HCT116 (cell line): ENCODE data around the gene HMGXB4.

Source experiments
- EZH2 ChIP-seq: fragments of 200-600 bp; sonication (generic); IDR thresholded peaks from 2 replicates; pipeline ENCODE4 v1.6.1; 2017; ENCODE audit warnings: antibody characterized with exemption, mixed run types
- FOSL1 ChIP-seq: IDR thresholded peaks from 2 replicates; pipeline ENCODE4 v1.6.1; 2012; ENCODE audit warnings: low read depth
- POLR2A ChIP-seq: IDR thresholded peaks from 2 replicates; pipeline ENCODE4 v1.7.0; 2011; ENCODE audit warnings: borderline replicate concordance; ENCODE audit not compliant: insufficient read depth, insufficient read length; ENCODE audit errors: extremely low read depth
- POLR2AphosphoS5 ChIP-seq: IDR thresholded peaks from 2 replicates; pipeline ENCODE4 v1.6.1; 2011; ENCODE audit warnings: mild to moderate bottlenecking, low read depth, low read length, moderate library complexity
- RAD21 ChIP-seq: IDR thresholded peaks from 2 replicates; pipeline ENCODE4 v1.6.1; 2012; ENCODE audit warnings: low read depth, mild to moderate bottlenecking
- ZFX ChIP-seq: fragments of 450-650 bp; IDR thresholded peaks from 2 replicates; pipeline ENCODE4 v1.6.1; 2017
- TF ChIP-seq, protein P1 (sequence below): IDR thresholded peaks from 2 replicates; pipeline ENCODE4 v1.6.1; 2012; ENCODE audit warnings: low read depth
- TF ChIP-seq, protein P2 (sequence below), 3 experiments: fragments of 200-600 bp in 1 of 3; sonication (generic) in 1 of 3; IDR thresholded peaks in 2 of 3; conservative IDR thresholded peaks in 1 of 3; 2 replicates each; pipeline ENCODE4 v1.5.1; 2012 to 2017; ENCODE audit warnings: low read depth in 2 of 3, low read length in 2 of 3, antibody characterized with exemption in 1 of 3, borderline replicate concordance in 1 of 3, control low read depth in 1 of 3, mild to moderate bottlenecking in 1 of 3, mixed read lengths in 1 of 3, mixed run types in 1 of 3, moderate library complexity in 1 of 3; ENCODE audit not compliant: insufficient read depth in 1 of 3

DNA sequence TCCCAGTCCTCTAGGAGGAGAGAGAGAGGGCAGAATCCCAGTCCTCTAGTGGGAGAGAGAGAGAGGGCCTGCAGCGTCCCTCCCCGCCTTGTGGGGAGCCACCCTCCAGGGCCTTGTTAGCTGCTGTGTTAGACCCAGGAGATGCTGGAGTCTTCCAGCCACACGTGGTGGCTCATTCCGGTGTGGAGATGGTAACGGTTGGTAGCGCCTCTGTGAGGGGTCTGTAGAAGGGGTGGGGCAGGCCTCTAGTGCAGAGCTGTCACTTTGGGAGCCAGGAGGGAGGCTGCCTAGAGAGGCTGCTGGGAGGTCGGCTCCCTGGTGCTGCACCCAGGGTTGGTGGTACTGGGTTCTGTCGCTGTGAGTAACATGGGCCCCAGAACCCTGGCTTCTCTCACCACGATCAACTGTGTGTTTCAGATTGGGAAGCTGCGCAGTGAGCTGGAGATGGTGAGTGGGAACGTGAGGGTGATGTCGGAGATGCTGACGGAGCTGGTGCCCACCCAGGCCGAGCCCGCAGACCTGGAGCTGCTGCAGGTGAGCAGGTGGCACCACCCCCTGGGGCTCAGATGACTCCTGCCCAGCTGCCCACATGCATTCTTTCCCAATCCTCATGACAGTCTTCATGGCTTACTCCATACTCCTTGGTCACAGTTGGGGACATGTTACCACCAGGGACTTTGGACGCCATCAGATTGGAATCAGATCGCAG, 69.7 kb downstream of the HMGXB4 start:
- TF ChIP-seq RAD21 = no peak
- TF ChIP-seq, protein P1, sequence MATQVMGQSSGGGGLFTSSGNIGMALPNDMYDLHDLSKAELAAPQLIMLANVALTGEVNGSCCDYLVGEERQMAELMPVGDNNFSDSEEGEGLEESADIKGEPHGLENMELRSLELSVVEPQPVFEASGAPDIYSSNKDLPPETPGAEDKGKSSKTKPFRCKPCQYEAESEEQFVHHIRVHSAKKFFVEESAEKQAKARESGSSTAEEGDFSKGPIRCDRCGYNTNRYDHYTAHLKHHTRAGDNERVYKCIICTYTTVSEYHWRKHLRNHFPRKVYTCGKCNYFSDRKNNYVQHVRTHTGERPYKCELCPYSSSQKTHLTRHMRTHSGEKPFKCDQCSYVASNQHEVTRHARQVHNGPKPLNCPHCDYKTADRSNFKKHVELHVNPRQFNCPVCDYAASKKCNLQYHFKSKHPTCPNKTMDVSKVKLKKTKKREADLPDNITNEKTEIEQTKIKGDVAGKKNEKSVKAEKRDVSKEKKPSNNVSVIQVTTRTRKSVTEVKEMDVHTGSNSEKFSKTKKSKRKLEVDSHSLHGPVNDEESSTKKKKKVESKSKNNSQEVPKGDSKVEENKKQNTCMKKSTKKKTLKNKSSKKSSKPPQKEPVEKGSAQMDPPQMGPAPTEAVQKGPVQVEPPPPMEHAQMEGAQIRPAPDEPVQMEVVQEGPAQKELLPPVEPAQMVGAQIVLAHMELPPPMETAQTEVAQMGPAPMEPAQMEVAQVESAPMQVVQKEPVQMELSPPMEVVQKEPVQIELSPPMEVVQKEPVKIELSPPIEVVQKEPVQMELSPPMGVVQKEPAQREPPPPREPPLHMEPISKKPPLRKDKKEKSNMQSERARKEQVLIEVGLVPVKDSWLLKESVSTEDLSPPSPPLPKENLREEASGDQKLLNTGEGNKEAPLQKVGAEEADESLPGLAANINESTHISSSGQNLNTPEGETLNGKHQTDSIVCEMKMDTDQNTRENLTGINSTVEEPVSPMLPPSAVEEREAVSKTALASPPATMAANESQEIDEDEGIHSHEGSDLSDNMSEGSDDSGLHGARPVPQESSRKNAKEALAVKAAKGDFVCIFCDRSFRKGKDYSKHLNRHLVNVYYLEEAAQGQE = no peak
- no peak for TF ChIP-seq POLR2A
- TF ChIP-seq FOSL1 = no peak
- no peak for TF ChIP-seq EZH2
- TF ChIP-seq POLR2AphosphoS5 = no peak
- TF ChIP-seq, protein P2, sequence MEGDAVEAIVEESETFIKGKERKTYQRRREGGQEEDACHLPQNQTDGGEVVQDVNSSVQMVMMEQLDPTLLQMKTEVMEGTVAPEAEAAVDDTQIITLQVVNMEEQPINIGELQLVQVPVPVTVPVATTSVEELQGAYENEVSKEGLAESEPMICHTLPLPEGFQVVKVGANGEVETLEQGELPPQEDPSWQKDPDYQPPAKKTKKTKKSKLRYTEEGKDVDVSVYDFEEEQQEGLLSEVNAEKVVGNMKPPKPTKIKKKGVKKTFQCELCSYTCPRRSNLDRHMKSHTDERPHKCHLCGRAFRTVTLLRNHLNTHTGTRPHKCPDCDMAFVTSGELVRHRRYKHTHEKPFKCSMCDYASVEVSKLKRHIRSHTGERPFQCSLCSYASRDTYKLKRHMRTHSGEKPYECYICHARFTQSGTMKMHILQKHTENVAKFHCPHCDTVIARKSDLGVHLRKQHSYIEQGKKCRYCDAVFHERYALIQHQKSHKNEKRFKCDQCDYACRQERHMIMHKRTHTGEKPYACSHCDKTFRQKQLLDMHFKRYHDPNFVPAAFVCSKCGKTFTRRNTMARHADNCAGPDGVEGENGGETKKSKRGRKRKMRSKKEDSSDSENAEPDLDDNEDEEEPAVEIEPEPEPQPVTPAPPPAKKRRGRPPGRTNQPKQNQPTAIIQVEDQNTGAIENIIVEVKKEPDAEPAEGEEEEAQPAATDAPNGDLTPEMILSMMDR (IDR thresholded peaks at IDR 0.05 in 2 of 3, conservative IDR thresholded peaks at IDR 0.05 in 1 of 3; ENCODE audit: borderline replicate concordance in 1 of 3, insufficient read depth in 1 of 3, low read depth in 2 of 3, low read length in 2 of 3) = no peak
- no peak for TF ChIP-seq ZFX
